Chondrocyte (in vitro differentiated cells): ENCODE measurements around the gene MICAL3. TPM values are rescaled to one million over a fixed set of nuclear protein-coding genes. Genes with fewer than 3 reads are reported as not detected.

Experiments
- DNase-seq: peaks from one replicate; pipeline ENCODE4 v3.0.0; 2021; ENCODE audit warnings: mixed read lengths, low spot score
- H3K27ac Mint-ChIP-seq: one replicate; pipeline ENCODE4 v1.8.0; 2021; ENCODE audit warnings: mild to moderate bottlenecking, moderate library complexity, mixed read lengths; ENCODE audit not compliant: unreplicated experiment
- H3K27me3 Mint-ChIP-seq: 2 replicates; pipeline ENCODE4 v1.8.0; 2021; ENCODE audit warnings: low read depth, mixed read lengths
- H3K36me3 Mint-ChIP-seq: 2 replicates; pipeline ENCODE4 v1.8.0; 2021; ENCODE audit warnings: low read depth, mixed read lengths
- H3K4me1 Mint-ChIP-seq: 2 replicates; pipeline ENCODE4 v1.8.0; 2021; ENCODE audit warnings: low read depth, mild to moderate bottlenecking, mixed read lengths
- H3K4me3 Mint-ChIP-seq: one replicate; pipeline ENCODE4 v1.8.0; 2021; ENCODE audit warnings: mild to moderate bottlenecking, moderate library complexity, mixed read lengths; ENCODE audit not compliant: unreplicated experiment
- H3K9me3 Mint-ChIP-seq: 2 replicates; pipeline ENCODE4 v1.8.0; 2021; ENCODE audit warnings: low read depth, mixed read lengths
- CTCF ChIP-seq: fragments of 200-600 bp; sonication (generic); IDR thresholded peaks from 2 replicates; pipeline ENCODE4 v1.5.0; 2021; ENCODE audit warnings: antibody characterized with exemption, mild to moderate bottlenecking, moderate library complexity
- total RNA-seq: library from RNA; stranded (reverse); gene quantifications from 3 replicates; pipeline ENCODE4 v1.2.1, GENCODE V29; 2021

The MICAL3 gene
- total RNA-seq, 1 donor from 2014 or later: 68.2 TPM

GRCh38 chr22:17918840-17919239 lies 105.5 kb downstream of the MICAL3 start:
- Mint-ChIP-seq H3K36me3 (no peaks in the 10 kb centered on the region), H3K9me3 (no peaks in the 10 kb centered on the region), H3K27me3 (no peaks in the 10 kb centered on the region), H3K27ac (no peak overlapping the region), H3K4me3 (no peak overlapping the region), H3K4me1 (peaks cover 44% of the 10 kb centered on the region)
- no peak for TF ChIP-seq CTCF
- DNase-seq: no peak

- H3K9me3 Mint-ChIP-seq: no peaks in the 10 kb centered on the region
- no peak for TF ChIP-seq CTCF
- peaks cover 43% of the 10 kb centered on the region for H3K4me1 Mint-ChIP-seq
Measured at GRCh38 chr22:17917490-17917983, 106.8 kb downstream of the MICAL3 start.

GRCh38 chr22:17916226-17916889 lies 108.0 kb downstream of the MICAL3 start:
- H3K9me3 Mint-ChIP-seq: no peaks in the 10 kb centered on the region
- H3K36me3 Mint-ChIP-seq: no peaks in the 10 kb centered on the region
- no peak for TF ChIP-seq CTCF
- H3K27ac Mint-ChIP-seq: no peak overlapping the region
- H3K4me1 Mint-ChIP-seq: peaks cover 41% of the 10 kb centered on the region
- no peak overlapping the region for H3K4me3 Mint-ChIP-seq
- no peak for DNase-seq
- H3K27me3 Mint-ChIP-seq: no peaks in the 10 kb centered on the region

More at GRCh38 chr22:17917490-17917983, 106.8 kb downstream of the MICAL3 start:
- Mint-ChIP-seq H3K27ac (no peak overlapping the region), H3K4me3 (no peak overlapping the region), H3K36me3 (no peaks in the 10 kb centered on the region), H3K27me3 (no peaks in the 10 kb centered on the region)
- no peak for DNase-seq

GRCh38 chr22:17915676-17916075 lies 108.7 kb downstream of the MICAL3 start:
- peaks cover 42% of the 10 kb centered on the region for H3K4me1 Mint-ChIP-seq
- no peaks in the 10 kb centered on the region for H3K9me3 Mint-ChIP-seq

GRCh38 chr22:17915188-17915587 lies 109.2 kb downstream of the MICAL3 start:
- no peak for TF ChIP-seq CTCF
- no peaks in the 10 kb centered on the region for H3K36me3 Mint-ChIP-seq
- no peaks in the 10 kb centered on the region for H3K27me3 Mint-ChIP-seq
- no peak overlapping the region for H3K4me3 Mint-ChIP-seq
- H3K27ac Mint-ChIP-seq: no peak overlapping the region
- H3K9me3 Mint-ChIP-seq: no peaks in the 10 kb centered on the region
- H3K4me1 Mint-ChIP-seq: peaks cover 42% of the 10 kb centered on the region
- no peak for DNase-seq

More at GRCh38 chr22:17915676-17916075, 108.7 kb downstream of the MICAL3 start:
- no peak for DNase-seq
- no peak overlapping the region for H3K4me3 Mint-ChIP-seq
- no peak overlapping the region for H3K27ac Mint-ChIP-seq
- H3K27me3 Mint-ChIP-seq: no peaks in the 10 kb centered on the region
- TF ChIP-seq CTCF: no peak
- H3K36me3 Mint-ChIP-seq: no peaks in the 10 kb centered on the region
